Smooth muscle cell (in vitro differentiated cells): Measurements from ENCODE around the gene GABRB2. TPM values are rescaled to one million over a fixed set of nuclear protein-coding genes. Genes with fewer than 3 reads are reported as not detected.

Experiments
- DNase-seq: peaks from one replicate; lab custom pipeline; 2025; ENCODE audit not compliant: unreplicated experiment; lab: John Stamatoyannopoulos, UW
- H2AFZ ChIP-seq: fragments of 200-600 bp; sonication (generic); 2 replicates; pipeline ENCODE4 v1.6.0; 2016; ENCODE audit warnings: antibody characterized with exemption, low read depth, mild to moderate bottlenecking
- H3F3A ChIP-seq: fragments of 200-600 bp; sonication (generic); 2 replicates; pipeline ENCODE4 v1.6.0; 2017; ENCODE audit warnings: antibody characterized with exemption, low read depth
- H3K27ac ChIP-seq: fragments of 200-600 bp; sonication (generic); 2 replicates; pipeline ENCODE4 v1.5.1; 2016; ENCODE audit warnings: low read depth, mild to moderate bottlenecking
- H3K27me3 ChIP-seq: fragments of 200-600 bp; sonication (generic); 2 replicates; pipeline ENCODE4 v1.6.1; 2016; ENCODE audit warnings: low read depth, mild to moderate bottlenecking
- H3K36me3 ChIP-seq: fragments of 200-600 bp; sonication (generic); 2 replicates; pipeline ENCODE4 v1.5.1; 2016; ENCODE audit warnings: low read depth
- H3K4me1 ChIP-seq: fragments of 200-600 bp; sonication (generic); 2 replicates; pipeline ENCODE4 v1.5.1; 2016; ENCODE audit warnings: low read depth
- H3K4me2 ChIP-seq: fragments of 200-600 bp; sonication (generic); 2 replicates; pipeline ENCODE4 v1.6.0; 2016; ENCODE audit warnings: mild to moderate bottlenecking
- H3K4me3 ChIP-seq: fragments of 200-600 bp; sonication (generic); 2 replicates; pipeline ENCODE4 v1.5.1; 2016; ENCODE audit warnings: mild to moderate bottlenecking
- H3K79me2 ChIP-seq: fragments of 200-600 bp; sonication (generic); 2 replicates; pipeline ENCODE4 v1.6.0; 2016; ENCODE audit warnings: low read depth, mild to moderate bottlenecking
- H3K9ac ChIP-seq: fragments of 200-600 bp; sonication (generic); 2 replicates; pipeline ENCODE4 v1.6.0; 2016; ENCODE audit warnings: low read depth
- H3K9me3 ChIP-seq: fragments of 200-600 bp; sonication (generic); replicated peaks from 2 replicates; pipeline ENCODE4 v1.5.1; 2016; ENCODE audit warnings: low read depth
- H4K20me1 ChIP-seq: fragments of 200-600 bp; sonication (generic); 2 replicates; pipeline ENCODE4 v1.6.0; 2016; ENCODE audit warnings: low read depth
- CTCF ChIP-seq: fragments of 200-600 bp; sonication (generic); IDR thresholded peaks from 2 replicates; pipeline ENCODE4 v1.5.1; 2017; ENCODE audit warnings: borderline replicate concordance, mild to moderate bottlenecking, antibody characterized with exemption; ENCODE audit not compliant: insufficient read depth, poor library complexity, severe bottlenecking
- WGBS: methylation state at CpG from one replicate; pipeline ENCODE4 v1.1.7; 2016; ENCODE audit warnings: low lambda C conversion rate; 5-methylcytosine and 5-hydroxymethylcytosine counted together
- polyA plus RNA-seq: library from polyadenylated mRNA; unstranded; fragments of >200 nt; fragmentation: Nextera tagmentation; extraction: Ambion mirVana; gene quantifications from 2 replicates; pipeline ENCODE4 v1.2.1, GENCODE V29; 2016
- total RNA-seq: library from RNA; depleted of rRNA; stranded (reverse); fragments of >200 nt; gene quantifications from 2 replicates; pipeline ENCODE4 v1.2.3, GENCODE V29; 2014

GABRB2 gene
- total and polyA plus RNA-seq, 2 experiments from 2014 or later: 1.2 to 3.5 TPM

- H3K79me2 ChIP-seq: no peaks in the 10 kb centered on the region
These were observed 150.4 kb downstream of the GABRB2 start for GRCh38 chr5:161396171-161396570.

GRCh38 chr5:161391724-161392123, 154.8 kb downstream of the GABRB2 start:
- Histone ChIP-seq H3K79me2 (no peaks in the 10 kb centered on the region), H3K4me3 (no peak overlapping the region), H3K27ac (no peak overlapping the region), H3K36me3 (no peaks in the 10 kb centered on the region), H3K27me3 (no peaks in the 10 kb centered on the region), H3K9ac (no peak overlapping the region), H3F3A (no peaks in the 10 kb centered on the region), H3K9me3 (no peaks in the 10 kb centered on the region), H3K4me1 (peaks cover 14% of the 10 kb centered on the region), H4K20me1 (no peaks in the 10 kb centered on the region), H3K4me2 (no peak overlapping the region), H2AFZ (no peak overlapping the region)
- 94% methylated on average over 1 of the region's 1 CpG for WGBS
- no peak for DNase-seq
- TF ChIP-seq CTCF: no peak

More at GRCh38 chr5:161396171-161396570, 150.4 kb downstream of the GABRB2 start:
- Histone ChIP-seq H3K27me3 (no peaks in the 10 kb centered on the region), H4K20me1 (no peaks in the 10 kb centered on the region), H3K36me3 (no peaks in the 10 kb centered on the region), H3K4me3 (no peak overlapping the region), H3F3A (no peaks in the 10 kb centered on the region), H3K4me2 (peak overlapping the region; percentile 50), H3K9me3 (no peaks in the 10 kb centered on the region), H3K9ac (no peak overlapping the region), H3K27ac (no peak overlapping the region), H3K4me1 (peaks cover 14% of the 10 kb centered on the region), H2AFZ (peak overlapping the region; percentile 46)
- TF ChIP-seq CTCF: no peak
- 32% methylated on average over 3 of the region's 3 CpGs for WGBS
- DNase-seq: no peak

- H3K4me1 ChIP-seq: peaks cover 11% of the 10 kb centered on the region
- no peak overlapping the region for H3K4me2 ChIP-seq
- no peaks in the 10 kb centered on the region for H3K9me3 ChIP-seq
- 80% methylated on average over 1 of the region's 1 CpG for WGBS
- no peak for TF ChIP-seq CTCF
- H4K20me1 ChIP-seq: no peaks in the 10 kb centered on the region
- no peaks in the 10 kb centered on the region for H3K79me2 ChIP-seq
- no peak overlapping the region for H3K4me3 ChIP-seq
- no peaks in the 10 kb centered on the region for H3K36me3 ChIP-seq
- H3K27ac ChIP-seq: no peak overlapping the region
- no peak for DNase-seq
- no peak overlapping the region for H2AFZ ChIP-seq
- H3K9ac ChIP-seq: no peak overlapping the region
- H3F3A ChIP-seq: no peaks in the 10 kb centered on the region
- H3K27me3 ChIP-seq: no peaks in the 10 kb centered on the region
These were observed 155.5 kb downstream of the GABRB2 start for GRCh38 chr5:161391016-161391415.

- WGBS: 87% methylated on average over 2 of the region's 2 CpGs
These were observed 159.4 kb downstream of the GABRB2 start for GRCh38 chr5:161387121-161387520.

More at GRCh38 chr5:161387121-161387520, 159.4 kb downstream of the GABRB2 start:
- no peaks in the 10 kb centered on the region for H4K20me1 ChIP-seq
- no peak for TF ChIP-seq CTCF
- H2AFZ ChIP-seq: no peak overlapping the region
- no peak overlapping the region for H3K9ac ChIP-seq
- H3K4me2 ChIP-seq: no peak overlapping the region
- H3K9me3 ChIP-seq: no peaks in the 10 kb centered on the region
- H3K4me3 ChIP-seq: no peak overlapping the region
- H3K36me3 ChIP-seq: no peaks in the 10 kb centered on the region
- DNase-seq: no peak
- H3K27me3 ChIP-seq: no peaks in the 10 kb centered on the region
- H3K4me1 ChIP-seq: no peaks in the 10 kb centered on the region
- no peaks in the 10 kb centered on the region for H3F3A ChIP-seq
- no peaks in the 10 kb centered on the region for H3K79me2 ChIP-seq
- H3K27ac ChIP-seq: no peak overlapping the region
